Neural crest cell (in vitro differentiated cells): Measurements from ENCODE around the gene NDST4. TPM values are rescaled to one million over a fixed set of nuclear protein-coding genes. Genes with fewer than 3 reads are reported as not detected.

Experiments
- DNase-seq: peaks from one replicate; pipeline ENCODE4 v3.0.0; 2021; ENCODE audit warnings: low read depth, mixed read lengths, low spot score
- H3K27ac Mint-ChIP-seq: one replicate; pipeline ENCODE4 v1.8.0; 2021; ENCODE audit warnings: mild to moderate bottlenecking, mixed read lengths; ENCODE audit not compliant: unreplicated experiment
- H3K27me3 Mint-ChIP-seq: 2 replicates; pipeline ENCODE4 v1.8.0; 2021; ENCODE audit warnings: low read depth, mild to moderate bottlenecking, mixed read lengths
- H3K36me3 Mint-ChIP-seq: 2 replicates; pipeline ENCODE4 v1.8.0; 2021; ENCODE audit warnings: low read depth, mild to moderate bottlenecking, mixed read lengths
- H3K4me1 Mint-ChIP-seq: 2 replicates; pipeline ENCODE4 v1.8.0; 2021; ENCODE audit warnings: mixed read lengths
- H3K4me3 Mint-ChIP-seq: one replicate; pipeline ENCODE4 v1.8.0; 2021; ENCODE audit warnings: mild to moderate bottlenecking, mixed read lengths
- H3K9me3 Mint-ChIP-seq: 2 replicates; pipeline ENCODE4 v1.8.0; 2021; ENCODE audit warnings: mixed read lengths
- total RNA-seq: library from RNA; stranded (reverse); gene quantifications from 2 replicates; pipeline ENCODE4 v1.2.1, GENCODE V29; 2021
- TF ChIP-seq, protein P1 (sequence below): fragments of 200-600 bp; sonication (generic); conservative IDR thresholded peaks from 2 replicates; pipeline ENCODE4 v1.5.0; 2021; ENCODE audit warnings: antibody characterized with exemption, mild to moderate bottlenecking

The NDST4 gene
- total RNA-seq, 1 donor from 2014 or later, result 1.3 TPM

- H3K27me3 Mint-ChIP-seq, result no peaks in the 10 kb centered on the region
- no peaks in the 10 kb centered on the region for H3K36me3 Mint-ChIP-seq
- H3K4me3 Mint-ChIP-seq, result no peak overlapping the region
- no peak overlapping the region for H3K27ac Mint-ChIP-seq
- TF ChIP-seq, protein P1, sequence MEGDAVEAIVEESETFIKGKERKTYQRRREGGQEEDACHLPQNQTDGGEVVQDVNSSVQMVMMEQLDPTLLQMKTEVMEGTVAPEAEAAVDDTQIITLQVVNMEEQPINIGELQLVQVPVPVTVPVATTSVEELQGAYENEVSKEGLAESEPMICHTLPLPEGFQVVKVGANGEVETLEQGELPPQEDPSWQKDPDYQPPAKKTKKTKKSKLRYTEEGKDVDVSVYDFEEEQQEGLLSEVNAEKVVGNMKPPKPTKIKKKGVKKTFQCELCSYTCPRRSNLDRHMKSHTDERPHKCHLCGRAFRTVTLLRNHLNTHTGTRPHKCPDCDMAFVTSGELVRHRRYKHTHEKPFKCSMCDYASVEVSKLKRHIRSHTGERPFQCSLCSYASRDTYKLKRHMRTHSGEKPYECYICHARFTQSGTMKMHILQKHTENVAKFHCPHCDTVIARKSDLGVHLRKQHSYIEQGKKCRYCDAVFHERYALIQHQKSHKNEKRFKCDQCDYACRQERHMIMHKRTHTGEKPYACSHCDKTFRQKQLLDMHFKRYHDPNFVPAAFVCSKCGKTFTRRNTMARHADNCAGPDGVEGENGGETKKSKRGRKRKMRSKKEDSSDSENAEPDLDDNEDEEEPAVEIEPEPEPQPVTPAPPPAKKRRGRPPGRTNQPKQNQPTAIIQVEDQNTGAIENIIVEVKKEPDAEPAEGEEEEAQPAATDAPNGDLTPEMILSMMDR, result no peak
- no peak for DNase-seq
- peaks cover 25% of the 10 kb centered on the region for H3K4me1 Mint-ChIP-seq
- H3K9me3 Mint-ChIP-seq, result peaks cover 4% of the 10 kb centered on the region
These were observed 185.5 kb downstream of the NDST4 start for GRCh38 chr4:114927881-114928280.

DNA sequence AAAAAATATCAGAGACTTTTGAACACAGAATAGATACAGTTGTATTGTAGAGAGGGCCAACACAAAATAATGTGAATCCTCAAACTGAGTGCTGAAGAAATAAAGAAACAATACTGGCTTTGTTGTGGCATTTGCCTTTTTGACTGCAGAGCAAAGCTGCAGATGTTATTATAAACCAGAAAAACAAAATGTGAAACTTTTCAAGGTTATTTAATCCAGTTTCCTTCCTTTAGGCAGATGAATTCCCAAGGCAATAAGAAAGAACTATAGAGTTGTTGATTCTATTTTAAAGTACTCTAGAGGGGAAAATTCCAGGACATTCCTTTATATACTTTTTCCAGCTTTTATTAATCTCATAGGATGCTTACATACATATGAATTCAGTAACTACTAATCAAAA lies 186.8 kb downstream of the NDST4 start:
- Mint-ChIP-seq H3K4me3 (no peak overlapping the region), H3K27ac (no peak overlapping the region), H3K27me3 (no peaks in the 10 kb centered on the region), H3K36me3 (no peaks in the 10 kb centered on the region), H3K9me3 (peaks cover 3% of the 10 kb centered on the region), H3K4me1 (peaks cover 38% of the 10 kb centered on the region)
- TF ChIP-seq, protein P1, result no peak
- no peak for DNase-seq

DNA sequence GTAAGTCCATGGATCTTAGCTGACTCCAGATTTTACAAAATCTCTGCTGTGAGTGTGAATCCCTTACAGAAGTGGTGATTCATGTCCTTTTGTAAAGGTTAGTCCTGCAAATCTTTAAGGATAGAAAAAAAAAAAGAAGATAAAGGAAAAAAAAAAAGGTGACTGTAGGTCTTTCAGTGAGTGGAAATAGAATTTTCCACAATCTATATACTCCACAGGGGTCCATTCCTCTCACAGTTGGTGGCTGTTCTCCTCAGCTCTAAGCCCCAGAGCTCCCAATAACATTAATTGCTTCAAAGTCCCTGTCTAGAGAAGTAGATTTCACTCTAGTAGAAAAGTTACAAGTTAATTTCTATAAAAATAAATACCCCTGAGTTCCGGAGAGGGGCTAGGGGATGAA lies 189.1 kb downstream of the NDST4 start:
- no peak overlapping the region for H3K27ac Mint-ChIP-seq
- H3K9me3 Mint-ChIP-seq, result peaks cover 3% of the 10 kb centered on the region
- TF ChIP-seq, protein P1, result no peak
- H3K4me1 Mint-ChIP-seq, result peaks cover 39% of the 10 kb centered on the region
- no peaks in the 10 kb centered on the region for H3K27me3 Mint-ChIP-seq
- peak overlapping the region; percentile 13 for H3K4me3 Mint-ChIP-seq
- H3K36me3 Mint-ChIP-seq, result no peaks in the 10 kb centered on the region
- DNase-seq, result no peak

GRCh38 chr4:114922592-114922933 lies 190.9 kb downstream of the NDST4 start:
- TF ChIP-seq, protein P1, result no peak
- no peaks in the 10 kb centered on the region for H3K9me3 Mint-ChIP-seq
- H3K27ac Mint-ChIP-seq, result peak overlapping the region; percentile 74
- no peaks in the 10 kb centered on the region for H3K27me3 Mint-ChIP-seq
- no peaks in the 10 kb centered on the region for H3K36me3 Mint-ChIP-seq
- peak overlapping the region; percentile 10 for H3K4me3 Mint-ChIP-seq
- no peak for DNase-seq
- H3K4me1 Mint-ChIP-seq, result peaks cover 44% of the 10 kb centered on the region

DNA sequence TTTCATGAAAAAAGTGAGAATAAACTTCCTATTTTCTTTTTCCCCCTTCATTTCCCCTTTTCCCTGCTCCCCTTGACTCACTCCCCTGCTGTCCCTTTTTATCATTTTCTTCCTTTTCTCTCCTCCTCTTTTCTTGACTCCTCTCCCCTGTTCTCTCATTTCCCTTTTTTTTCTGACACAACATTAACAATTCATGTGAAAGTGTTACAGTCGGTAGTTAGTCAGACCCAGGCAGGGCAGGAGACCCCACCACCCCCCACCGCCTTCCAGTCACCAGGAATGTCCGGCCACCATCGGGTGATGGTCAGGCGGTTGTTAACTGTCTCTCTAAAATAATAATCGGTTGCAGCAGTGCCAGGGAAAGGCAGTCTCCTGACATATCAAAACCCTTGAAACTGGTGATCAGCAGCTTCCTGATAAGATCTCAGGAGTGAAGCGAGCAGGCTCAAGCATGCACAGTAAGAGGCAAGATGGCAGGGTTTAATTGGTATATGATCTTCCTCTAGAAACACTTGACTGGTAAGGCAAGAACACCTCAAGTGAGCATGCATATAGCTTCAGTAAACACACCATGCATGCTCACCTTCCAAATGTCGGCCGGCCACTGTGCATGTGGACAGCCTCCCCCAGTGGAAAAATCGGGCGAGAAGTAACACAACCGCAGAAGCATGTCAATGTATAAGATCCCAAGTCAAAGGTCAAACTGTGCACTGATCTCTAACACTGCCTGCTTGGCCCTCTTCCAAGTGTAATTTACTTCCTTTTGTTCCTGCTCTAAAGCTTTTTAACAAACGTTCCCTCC lies 191.4 kb downstream of the NDST4 start:
- no peak for DNase-seq
- Mint-ChIP-seq H3K27ac (peak overlapping the region; percentile 82), H3K4me3 (peak overlapping the region; percentile 10)

More for the DNA sequence above, 191.4 kb downstream of the NDST4 start:
- Mint-ChIP-seq H3K36me3 (no peaks in the 10 kb centered on the region), H3K4me1 (peaks cover 42% of the 10 kb centered on the region), H3K9me3 (no peaks in the 10 kb centered on the region), H3K27me3 (no peaks in the 10 kb centered on the region)
- TF ChIP-seq, protein P1, result no peak
